K562 (cell line): Measurements from ENCODE around the gene NEDD4L. TPM values are rescaled to one million over a fixed set of nuclear protein-coding genes. Genes with fewer than 3 reads are reported as not detected.

ENCODE experiments used
- ATAC-seq: fragments of 200-7000 bp; cut with Tn5 transposase; 3 replicates; pipeline ENCODE4 v1.9.1; 2020; ENCODE audit warnings: moderate library complexity
- BruUV-seq: library from RNA; stranded (reverse); fragments of 400-500 nt; replicated peaks from 2 replicates; lab custom pipeline; 2021; lab: Mats Ljungman, UMichigan
- CTCF ChIA-PET: fragments of 300-600 bp; formaldehyde crosslinking; extraction: SDS; loops from one replicate; lab custom pipeline; 2021; ENCODE audit warnings: low intra/inter-chr PET ratio; lab: Yijun Ruan, JAX
- POLR2A ChIA-PET: fragments of 300-600, 350-650 bp; sonication (Branson Sonifier 250); formaldehyde crosslinking; extraction: SDS; loops from one replicate; lab custom pipeline; 2021; ENCODE audit warnings: antibody characterized with exemption, inconsistent platforms; lab: Yijun Ruan, JAX
- DNase-seq, 4 experiments: peaks; one replicate each; pipeline versions ENCODE4 v3.0.0 to v3.0.0-alpha.2; 2011 to 2018; ENCODE audit warnings: low spot score in 3 of 4, mixed read lengths in 3 of 4; ENCODE audit errors: extremely low read depth in 1 of 4
- FAIRE-seq: peaks from 2 replicates; lab custom pipeline; 2011; peaks lifted over from hg19 to GRCh38; lab: Jason Lieb, UNC
- H2AFZ ChIP-seq: 2 replicates; pipeline ENCODE4 v1.6.0; 2011; ENCODE audit warnings: low read depth, low read length, control low read depth, inconsistent platforms
- H3K27ac ChIP-seq: fragments of 200-600 bp; 3 replicates; pipeline ENCODE4 v1.8.0; 2011; ENCODE audit warnings: low read depth, mild to moderate bottlenecking, control low read depth, inconsistent platforms, low read length, moderate library complexity, mixed read lengths; ENCODE audit errors: extremely low read depth
- H3K27me3 ChIP-seq, 2 experiments: fragments of 300-600 bp in 1 of 2; 2 replicates in 1 of 2; 3 replicates in 1 of 2; pipeline versions ENCODE4 v1.6.0 to v1.8.0; 2011; ENCODE audit warnings: inconsistent platforms in 2 of 2, low read length in 2 of 2, mild to moderate bottlenecking in 1 of 2, mixed read lengths in 1 of 2, moderate library complexity in 1 of 2; ENCODE audit not compliant: control insufficient read depth in 2 of 2, insufficient read depth in 2 of 2
- H3K36me3 ChIP-seq: fragments of 300-600 bp; 3 replicates; pipeline ENCODE4 v1.8.0; 2011; ENCODE audit warnings: mild to moderate bottlenecking, low read length, inconsistent platforms; ENCODE audit not compliant: control insufficient read depth, insufficient read depth
- H3K4me1 ChIP-seq, 2 experiments: fragments of 200-600 bp in 1 of 2; replicated peaks in 1 of 2; 2 replicates in 1 of 2; 3 replicates in 1 of 2; pipeline versions ENCODE4 v1.5.1 to v1.8.0; 2011; ENCODE audit warnings: inconsistent platforms in 2 of 2, low read length in 2 of 2, mild to moderate bottlenecking in 1 of 2, mixed read lengths in 1 of 2, moderate library complexity in 1 of 2; ENCODE audit not compliant: control insufficient read depth in 2 of 2, insufficient read depth in 2 of 2
- H3K4me2 ChIP-seq: 2 replicates; pipeline ENCODE4 v1.6.1; 2011; ENCODE audit warnings: low read length, control low read depth, inconsistent platforms, mixed read lengths; ENCODE audit not compliant: insufficient read depth
- H3K4me3 ChIP-seq: fragments of 200-600 bp; sonication (generic), shearing (Covaris generic); 2 replicates; pipeline ENCODE4 v1.5.1; 2016; ENCODE audit warnings: control low read depth, inconsistent platforms
- H3K79me2 ChIP-seq: fragments of 200-600 bp; 3 replicates; pipeline ENCODE4 v1.8.0; 2011; ENCODE audit warnings: low read length, inconsistent platforms; ENCODE audit not compliant: control insufficient read depth, insufficient read depth
- H3K9ac ChIP-seq, 2 experiments: 2 replicates each; pipeline versions ENCODE4 v1.6.0 to v1.6.1; 2011; ENCODE audit warnings: low read depth in 2 of 2, low read length in 2 of 2, control low read depth in 1 of 2, inconsistent platforms in 1 of 2, mild to moderate bottlenecking in 1 of 2, mixed read lengths in 1 of 2; ENCODE audit not compliant: insufficient read depth in 1 of 2
- H3K9me1 ChIP-seq: one replicate; pipeline ENCODE4 v1.6.0; 2011; ENCODE audit warnings: inconsistent platforms, mild to moderate bottlenecking, low read length, moderate library complexity; ENCODE audit not compliant: control insufficient read depth, insufficient read depth
- H3K9me3 ChIP-seq: replicated peaks from 2 replicates; pipeline ENCODE4 v1.5.1; 2011; ENCODE audit warnings: low read depth, low read length, inconsistent platforms; ENCODE audit not compliant: control insufficient read depth, insufficient read depth
- H4K20me1 ChIP-seq: replicated peaks from 2 replicates; pipeline ENCODE4 v1.6.1; 2011; ENCODE audit warnings: low read length, inconsistent platforms, mixed read lengths; ENCODE audit not compliant: control insufficient read depth, insufficient read depth
- CEBPB ChIP-seq: fragments of 450-650 bp; IDR thresholded peaks from 2 replicates; pipeline ENCODE4 v1.6.1; 2016; ENCODE audit warnings: missing genetic modification characterization, missing compliant biosample characterization
- CEBPG ChIP-seq, 3 experiments: fragments of 200-800 bp in 1 of 3; sonication (Bioruptor generic) in 1 of 3; sonication (generic) in 1 of 3; formaldehyde crosslinking in 1 of 3; IDR thresholded peaks in 2 of 3; conservative IDR thresholded peaks in 1 of 3; 2 replicates each; pipeline versions ENCODE4 v1.6.1 to v1.8.0; 2016 to 2022; ENCODE audit warnings: missing compliant biosample characterization in 2 of 3, missing genetic modification characterization in 2 of 3, mild to moderate bottlenecking in 1 of 3, missing genetic modification reagents in 1 of 3
- EHMT2 ChIP-seq: fragments of 450-650 bp; IDR thresholded peaks from 2 replicates; pipeline ENCODE4 v1.6.1; 2018; ENCODE audit warnings: antibody characterized with exemption
- HNRNPL ChIP-seq: fragments of 200-400 bp; formaldehyde crosslinking; IDR thresholded peaks from 2 replicates; pipeline ENCODE4 v1.6.1; 2017; ENCODE audit warnings: low read depth, mild to moderate bottlenecking, low read length
- WGBS: fragments of 100-300 bp; shearing (Covaris generic); methylation state at CpG from one replicate; pipeline ENCODE4 v1.1.6; 2016; ENCODE audit warnings: low coverage, mixed read lengths; ENCODE audit not compliant: insufficient coverage; ENCODE audit errors: missing lambda C conversion rate; 5-methylcytosine and 5-hydroxymethylcytosine counted together
- in situ Hi-C: fragments of 300-500 bp; cut with MboI; formaldehyde crosslinking; loops from 4 replicates; pipeline ENCODE4 v1.15.0; 2018; ENCODE audit warnings: inconsistent platforms, mixed read lengths
- intact Hi-C: fragments of 100-400 bp; cut with micrococcal nuclease; formaldehyde crosslinking; loops from 2 replicates; pipeline ENCODE4 v1.14.2; 2022
- polyA plus RNA-seq, 8 experiments: library from polyadenylated mRNA; depleted of rRNA in 4 of 8; stranded (reverse) in 5 of 8; unstranded in 3 of 8; fragments of >200 nt; fragmentation: Nextera tagmentation in 2 of 8; fragmentation: Illumina TruSeq in 1 of 8; extraction: Ambion mirVana in 2 of 8; extraction: Trizol in 1 of 8; gene quantifications; 2 replicates each; pipeline versions ENCODE4 v1.2.1 to v1.2.3, GENCODE V29; 2011 to 2014; ENCODE audit warnings: inconsistent platforms in 1 of 8, missing spikeins in 1 of 8
- total RNA-seq, 7 experiments: library from RNA; depleted of rRNA in 6 of 7; stranded (reverse); fragments of >200 nt in 6 of 7; fragmentation: Illumina TruSeq in 2 of 7; extraction: Trizol in 2 of 7; gene quantifications; 2 replicates each; pipeline versions ENCODE4 v1.2.1 to v1.2.3, GENCODE V29; 2011 to 2021; ENCODE audit warnings: low replicate concordance in 1 of 7
- TF ChIP-seq, protein P1 (sequence below), 3 experiments: IDR thresholded peaks in 2 of 3; conservative IDR thresholded peaks in 1 of 3; 2 replicates each; pipeline ENCODE4 v1.5.1; 2011 to 2012; ENCODE audit warnings: low read length in 3 of 3, mild to moderate bottlenecking in 3 of 3, control low read depth in 2 of 3, improper control_type of control experiment in 1 of 3, inconsistent platforms in 1 of 3, low read depth in 1 of 3, mixed read lengths in 1 of 3, moderate library complexity in 1 of 3; ENCODE audit not compliant: insufficient read depth in 2 of 3

The NEDD4L gene
- total and polyA plus RNA-seq, 9 of the 15 experiments (the other 6 are each of a cell fraction or from before 2014, with no cell fraction given): 8.1 to 33.4 (median 19.9) TPM

DNA sequence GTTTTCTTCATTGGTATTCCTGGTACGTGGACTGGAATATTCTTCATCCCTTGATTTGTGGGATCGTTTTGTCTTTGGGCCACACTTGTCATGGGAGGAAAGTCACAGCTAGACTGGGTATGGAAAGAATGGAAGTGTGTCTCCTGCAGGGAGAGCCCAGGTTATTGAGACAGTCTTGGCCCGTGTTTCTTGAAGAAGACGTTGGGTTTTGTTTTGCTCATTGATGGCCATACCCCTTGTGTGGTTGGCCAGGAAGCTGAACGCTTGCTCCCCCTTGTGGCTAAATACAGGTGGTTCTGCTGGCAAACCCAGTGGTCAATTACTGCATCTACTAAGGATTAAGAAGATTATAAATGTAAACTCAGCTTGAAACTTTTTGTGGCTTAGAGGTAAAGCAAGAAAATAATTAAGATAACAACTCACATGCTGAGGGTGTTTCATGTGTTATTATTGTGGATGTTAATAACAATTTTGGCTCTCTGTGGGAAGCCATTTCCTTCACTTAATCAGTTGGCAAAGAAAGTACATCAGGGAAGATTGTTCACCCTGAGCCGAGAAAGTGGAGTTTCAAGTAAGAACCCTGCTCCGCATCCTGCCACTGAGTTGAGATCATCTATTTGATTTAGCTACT lies 91.8 kb downstream of the NEDD4L start (continued):
- TF ChIP-seq, protein P1, sequence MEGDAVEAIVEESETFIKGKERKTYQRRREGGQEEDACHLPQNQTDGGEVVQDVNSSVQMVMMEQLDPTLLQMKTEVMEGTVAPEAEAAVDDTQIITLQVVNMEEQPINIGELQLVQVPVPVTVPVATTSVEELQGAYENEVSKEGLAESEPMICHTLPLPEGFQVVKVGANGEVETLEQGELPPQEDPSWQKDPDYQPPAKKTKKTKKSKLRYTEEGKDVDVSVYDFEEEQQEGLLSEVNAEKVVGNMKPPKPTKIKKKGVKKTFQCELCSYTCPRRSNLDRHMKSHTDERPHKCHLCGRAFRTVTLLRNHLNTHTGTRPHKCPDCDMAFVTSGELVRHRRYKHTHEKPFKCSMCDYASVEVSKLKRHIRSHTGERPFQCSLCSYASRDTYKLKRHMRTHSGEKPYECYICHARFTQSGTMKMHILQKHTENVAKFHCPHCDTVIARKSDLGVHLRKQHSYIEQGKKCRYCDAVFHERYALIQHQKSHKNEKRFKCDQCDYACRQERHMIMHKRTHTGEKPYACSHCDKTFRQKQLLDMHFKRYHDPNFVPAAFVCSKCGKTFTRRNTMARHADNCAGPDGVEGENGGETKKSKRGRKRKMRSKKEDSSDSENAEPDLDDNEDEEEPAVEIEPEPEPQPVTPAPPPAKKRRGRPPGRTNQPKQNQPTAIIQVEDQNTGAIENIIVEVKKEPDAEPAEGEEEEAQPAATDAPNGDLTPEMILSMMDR (IDR thresholded peaks at IDR 0.05 in 2 of 3, conservative IDR thresholded peaks at IDR 0.05 in 1 of 3; ENCODE audit: insufficient read depth in 2 of 3, low read depth in 1 of 3, low read length in 3 of 3): peak; percentile 80 to 93 (median 83)
- peak; percentile 54; the same call in 1 of the 2 replicates for TF ChIP-seq EHMT2

DNA sequence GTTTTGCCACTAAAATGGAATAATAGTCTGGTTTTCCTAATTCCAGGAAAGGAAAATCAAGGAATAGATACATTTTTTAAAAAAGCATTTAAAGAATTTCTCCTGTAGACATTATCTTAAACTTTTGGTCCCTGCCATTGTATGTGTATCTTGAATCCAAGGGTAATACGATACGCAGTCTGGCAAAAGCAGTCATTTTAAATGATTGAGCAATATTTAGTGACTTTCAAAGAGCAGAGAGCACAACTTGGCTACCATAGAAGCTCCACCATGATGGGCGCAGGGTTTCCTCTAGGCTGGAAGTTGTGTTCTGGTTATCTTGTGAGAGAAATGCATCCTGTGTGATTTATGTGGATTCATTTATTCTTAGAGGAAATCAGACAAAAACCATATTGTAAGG lies 92.9 kb downstream of the NEDD4L start:
- Histone ChIP-seq H3K9me3 (no peaks in the 10 kb centered on the region), H3K36me3 (no peaks in the 10 kb centered on the region), H3K4me1 (peaks cover 0 to 6% of the 10 kb centered on the region in 2 experiments; a peak in 2 of 5 replicates), H3K79me2 (peaks cover 18% of the 10 kb centered on the region; the same call in 2 of the 3 replicates), H3K9me1 (no peaks in the 10 kb centered on the region), H3K9ac (no peak overlapping the region), H3K4me3 (no peak overlapping the region), H3K27me3 (no peaks in the 10 kb centered on the region), H3K4me2 (no peak overlapping the region), H2AFZ (no peak overlapping the region)
- ChIA-PET POLR2A (interaction anchor here (0.7 kb wide), 1 partner anchor 84 kb away, joined by 3 read pairs; no protein-coding TSS in a partner anchor), CTCF (interaction anchor here (1.6 kb wide), 1 partner anchor 185 kb away, joined by 6 read pairs; no protein-coding TSS in a partner anchor)
- intact Hi-C loops: loop anchor here (5.0 kb wide), 4 partner anchors 95 to 255 kb away; partner anchors contain the start of gene NEDD4L
- no TSS peak for BruUV-seq
- no peak for DNase-seq
- TF ChIP-seq CEBPG (CRISPR knock-in tag; IDR thresholded peaks at IDR 0.05): no peak
- TF ChIP-seq CEBPG (tag; conservative IDR thresholded peaks at IDR 0.05 in 1 of 2, IDR thresholded peaks at IDR 0.05 in 1 of 2): 0 out of 4 replicates have a peak, but pooled peaks of 1 of the 2 experiments have one; percentile 6
- 0 out of 2 replicates have a peak, but pooled peaks have one; percentile 15 for TF ChIP-seq CEBPB (tag)
- no peak for TF ChIP-seq HNRNPL
- TF ChIP-seq, all 486 proteins: peak for 2
- WGBS: 97% methylated on average over 3 of the region's 3 CpGs
- Histone ChIP-seq H4K20me1 (0 out of 2 replicates have a peak, but pooled peaks cover 5% of the 10 kb centered on the region), H3K27ac (no peak overlapping the region)
- in situ Hi-C loops: loop anchor here (25.0 kb wide), 1 partner anchor 250 kb away; no protein-coding TSS in a partner anchor
- FAIRE-seq: no peak
- ATAC-seq: no peak
